ENCODE data around the gene BDKRB2.

The BDKRB2 gene

DNA sequence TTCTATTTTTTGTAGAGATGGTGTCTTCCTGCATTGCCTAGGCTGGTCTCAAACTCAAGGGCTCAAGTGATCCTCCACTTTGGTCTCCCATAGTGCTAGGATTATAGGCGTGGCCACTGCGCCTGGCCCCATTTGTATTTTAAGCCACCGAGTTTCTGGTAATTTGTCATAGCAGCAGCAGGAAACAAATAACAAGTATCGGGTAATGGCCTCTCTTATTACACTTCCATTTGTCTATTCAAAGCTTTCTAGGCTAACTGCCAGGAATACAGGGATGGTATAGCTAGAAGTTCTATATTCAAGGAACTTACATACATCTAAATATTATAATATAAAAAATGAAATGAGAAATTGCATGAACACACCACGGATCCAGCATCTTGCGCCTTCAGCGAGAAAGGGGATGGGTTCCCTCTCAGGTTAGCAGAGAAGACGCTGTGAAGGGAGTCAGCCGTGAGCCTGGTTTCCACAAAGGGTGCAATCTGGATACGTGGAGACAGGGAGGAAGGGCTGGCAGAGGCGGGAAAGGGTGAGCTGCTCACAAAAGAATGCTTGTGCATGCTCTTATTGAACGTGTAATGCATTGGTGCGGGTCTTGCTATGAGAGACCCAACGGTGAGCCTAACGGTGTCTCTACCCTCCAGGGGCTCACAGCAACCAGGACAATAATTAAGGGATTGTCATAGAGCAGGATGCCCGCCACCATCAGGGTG lies 60.9 kb downstream of the BDKRB2 start:
- Histone ChIP-seq H3K27ac (ENCODE audit: low read length) (no peak overlapping the region), H3K79me2 (ENCODE audit: low read length) (no peaks in the 10 kb centered on the region), H4K20me1 (ENCODE audit: insufficient read depth, low read length) (no peaks in the 10 kb centered on the region), H3K9ac (ENCODE audit: low read length) (no peak overlapping the region), H3K4me3 (ENCODE audit: low read length) (no peak overlapping the region), H3K4me2 (ENCODE audit: low read depth, low read length) (no peak overlapping the region), H3K36me3 (replicated peaks; ENCODE audit: insufficient read depth, low read length) (no peaks in the 10 kb centered on the region), H2AFZ (ENCODE audit: low read length) (no peak overlapping the region), H3F3A (ENCODE audit: insufficient read depth, low read length) (no peaks in the 10 kb centered on the region), H3K9me2 (replicated peaks; ENCODE audit: insufficient read depth, low read length) (no peaks in the 10 kb centered on the region), H3K27me3 (replicated peaks; ENCODE audit: insufficient read depth, low read length) (no peaks in the 10 kb centered on the region), H3K9me3 (replicated peaks; ENCODE audit: insufficient read depth, low read length) (no peaks in the 10 kb centered on the region), H3K4me1 (ENCODE audit: low read length) (no peaks in the 10 kb centered on the region)
- DNase-seq, result no peak
- TF ChIP-seq CTCF (IDR thresholded peaks at IDR 0.05; ENCODE audit: low read length) (no peak), EZH2phosphoT487 (IDR thresholded peaks at IDR 0.05; ENCODE audit: low read length) (no peak)

DNA sequence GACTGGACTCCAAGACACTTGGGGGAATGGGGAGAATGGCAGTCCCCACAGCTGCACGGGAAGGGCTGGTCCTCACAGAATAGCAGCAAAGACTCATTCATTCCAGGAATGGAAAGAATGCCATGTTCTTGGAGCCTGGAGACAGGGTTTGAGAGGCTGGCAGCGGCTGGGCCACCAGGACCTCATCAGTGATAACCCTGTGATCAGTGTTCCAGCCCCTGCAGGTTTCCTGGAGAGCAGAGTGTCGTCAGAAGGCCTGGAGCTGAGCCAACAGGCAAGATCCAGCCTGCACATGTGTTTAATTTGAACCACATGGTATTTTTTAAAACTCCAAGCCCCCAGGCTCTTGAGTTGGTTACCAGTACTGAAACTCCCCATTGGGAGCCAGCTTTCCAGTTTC lies 62.7 kb downstream of the BDKRB2 start:
- H4K20me1 ChIP-seq (ENCODE audit: insufficient read depth, low read length), result no peaks in the 10 kb centered on the region
- H3K36me3 ChIP-seq (replicated peaks; ENCODE audit: insufficient read depth, low read length), result no peaks in the 10 kb centered on the region
- no peaks in the 10 kb centered on the region for H3K9me2 ChIP-seq (replicated peaks; ENCODE audit: insufficient read depth, low read length)
- H2AFZ ChIP-seq (ENCODE audit: low read length), result no peak overlapping the region
- no peak overlapping the region for H3K4me3 ChIP-seq (ENCODE audit: low read length)
- H3K9ac ChIP-seq (ENCODE audit: low read length), result no peak overlapping the region
- no peaks in the 10 kb centered on the region for H3F3A ChIP-seq (ENCODE audit: insufficient read depth, low read length)
- DNase-seq, result no peak
- H3K27me3 ChIP-seq (replicated peaks; ENCODE audit: insufficient read depth, low read length), result no peaks in the 10 kb centered on the region
- no peak overlapping the region for H3K4me2 ChIP-seq (ENCODE audit: low read depth, low read length)
- H3K27ac ChIP-seq (ENCODE audit: low read length), result no peak overlapping the region
- TF ChIP-seq EZH2phosphoT487 (IDR thresholded peaks at IDR 0.05; ENCODE audit: low read length) (no peak), CTCF (IDR thresholded peaks at IDR 0.05; ENCODE audit: low read length) (no peak), EZH2 (optimal IDR thresholded peaks at IDR 0.05; ENCODE audit: low read depth, low read length) (no peak)
- H3K79me2 ChIP-seq (ENCODE audit: low read length), result no peaks in the 10 kb centered on the region
- H3K4me1 ChIP-seq (ENCODE audit: low read length), result no peaks in the 10 kb centered on the region
- H3K9me3 ChIP-seq (replicated peaks; ENCODE audit: insufficient read depth, low read length), result no peaks in the 10 kb centered on the region

DNA sequence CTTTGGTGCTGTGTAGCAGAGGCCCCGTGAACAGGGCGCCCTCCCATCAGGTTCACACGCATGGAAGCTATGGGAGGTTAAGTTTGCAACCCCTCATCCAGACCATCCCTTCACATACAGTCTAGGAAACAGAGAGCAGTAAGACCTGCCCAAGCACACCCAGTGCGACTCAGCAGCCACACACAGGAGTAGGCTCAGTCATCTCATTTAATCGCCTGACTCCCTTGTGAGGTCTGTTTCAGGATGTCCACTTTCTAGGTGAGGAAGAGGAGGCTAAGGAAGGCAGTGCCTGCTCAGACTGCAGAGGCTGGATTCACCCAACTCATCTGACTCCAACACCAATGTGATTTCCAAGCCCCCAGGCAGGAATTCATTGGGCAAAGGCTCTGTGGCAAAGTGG lies 63.3 kb downstream of the BDKRB2 start:
- Histone ChIP-seq H2AFZ (ENCODE audit: low read length) (no peak overlapping the region), H4K20me1 (ENCODE audit: insufficient read depth, low read length) (no peaks in the 10 kb centered on the region), H3K9me2 (replicated peaks; ENCODE audit: insufficient read depth, low read length) (no peaks in the 10 kb centered on the region), H3K27ac (ENCODE audit: low read length) (no peak overlapping the region), H3K9me3 (replicated peaks; ENCODE audit: insufficient read depth, low read length) (no peaks in the 10 kb centered on the region), H3K4me3 (ENCODE audit: low read length) (no peak overlapping the region), H3K9ac (ENCODE audit: low read length) (no peak overlapping the region), H3K4me1 (ENCODE audit: low read length) (no peaks in the 10 kb centered on the region), H3K79me2 (ENCODE audit: low read length) (no peaks in the 10 kb centered on the region), H3F3A (ENCODE audit: insufficient read depth, low read length) (no peaks in the 10 kb centered on the region), H3K27me3 (replicated peaks; ENCODE audit: insufficient read depth, low read length) (no peaks in the 10 kb centered on the region), H3K36me3 (replicated peaks; ENCODE audit: insufficient read depth, low read length) (no peaks in the 10 kb centered on the region), H3K4me2 (ENCODE audit: low read depth, low read length) (no peak overlapping the region)
- DNase-seq, result no peak
- TF ChIP-seq EZH2 (optimal IDR thresholded peaks at IDR 0.05; ENCODE audit: low read depth, low read length), result no peak
- TF ChIP-seq EZH2phosphoT487 (IDR thresholded peaks at IDR 0.05; ENCODE audit: low read length), result no peak
- no peak for TF ChIP-seq CTCF (IDR thresholded peaks at IDR 0.05; ENCODE audit: low read length)
